NCI-H510A (cell line): Measurements from ENCODE around the gene HOXC12.

Source experiments
- DNase-seq: peaks from one replicate; lab custom pipeline; 2025; lab: John Stamatoyannopoulos, UW

Gene HOXC12

GRCh38 chr12:54007538-54008259, 53.0 kb downstream of the HOXC12 start:
- no peak for DNase-seq

- no peak for DNase-seq
These were observed 53.5 kb downstream of the HOXC12 start for GRCh38 chr12:54008260-54008552.
